ENCODE data around the gene PLCH1. TPM values are rescaled to one million over a fixed set of nuclear protein-coding genes. Genes with fewer than 3 reads are reported as not detected.

Gene PLCH1
- total RNA-seq, 2 experiments from 2014 or later, result 0.06 TPM; not detected in 1

DNA sequence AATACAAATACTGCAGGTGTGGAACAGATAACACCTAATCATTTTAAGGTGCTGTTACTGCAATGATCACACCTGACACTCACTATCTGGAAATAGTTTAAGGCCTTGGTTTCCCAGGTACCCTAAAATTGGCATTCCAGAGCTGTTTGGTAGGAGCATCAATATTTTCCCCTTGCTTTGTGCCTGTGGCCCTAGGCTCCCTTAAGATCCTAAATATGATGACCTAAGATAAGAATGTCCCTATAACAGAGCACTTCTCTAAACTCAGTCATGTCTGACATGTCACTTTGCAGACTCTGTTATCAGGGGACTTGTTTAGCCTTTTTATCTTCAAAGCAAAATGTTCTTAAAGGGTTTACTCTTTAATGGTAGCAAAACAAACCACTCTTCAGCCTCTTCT is 335.5 kb downstream of the PLCH1 start:
- TF ChIP-seq EZH2phosphoT487 (IDR thresholded peaks at IDR 0.05; ENCODE audit: borderline replicate concordance, low read depth, low read length), result no peak
- TF ChIP-seq, protein P1, sequence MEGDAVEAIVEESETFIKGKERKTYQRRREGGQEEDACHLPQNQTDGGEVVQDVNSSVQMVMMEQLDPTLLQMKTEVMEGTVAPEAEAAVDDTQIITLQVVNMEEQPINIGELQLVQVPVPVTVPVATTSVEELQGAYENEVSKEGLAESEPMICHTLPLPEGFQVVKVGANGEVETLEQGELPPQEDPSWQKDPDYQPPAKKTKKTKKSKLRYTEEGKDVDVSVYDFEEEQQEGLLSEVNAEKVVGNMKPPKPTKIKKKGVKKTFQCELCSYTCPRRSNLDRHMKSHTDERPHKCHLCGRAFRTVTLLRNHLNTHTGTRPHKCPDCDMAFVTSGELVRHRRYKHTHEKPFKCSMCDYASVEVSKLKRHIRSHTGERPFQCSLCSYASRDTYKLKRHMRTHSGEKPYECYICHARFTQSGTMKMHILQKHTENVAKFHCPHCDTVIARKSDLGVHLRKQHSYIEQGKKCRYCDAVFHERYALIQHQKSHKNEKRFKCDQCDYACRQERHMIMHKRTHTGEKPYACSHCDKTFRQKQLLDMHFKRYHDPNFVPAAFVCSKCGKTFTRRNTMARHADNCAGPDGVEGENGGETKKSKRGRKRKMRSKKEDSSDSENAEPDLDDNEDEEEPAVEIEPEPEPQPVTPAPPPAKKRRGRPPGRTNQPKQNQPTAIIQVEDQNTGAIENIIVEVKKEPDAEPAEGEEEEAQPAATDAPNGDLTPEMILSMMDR (conservative IDR thresholded peaks at IDR 0.05; ENCODE audit: low read length), result no peak
- ChIA-PET CTCF (ENCODE audit: unreplicated experiment) (no interaction called here), POLR2A (interaction anchor here (0.6 kb wide), 1 partner anchor 484 kb away, joined by 3 read pairs; no protein-coding TSS in a partner anchor)
- H3K9me2 ChIP-seq (ENCODE audit: insufficient read depth, low read length), result no peaks in the 10 kb centered on the region
- no peaks in the 10 kb centered on the region for H3K9me3 ChIP-seq (ENCODE audit: low read length)
- DNase-seq (ENCODE audit: low spot score), result no peak
- intact Hi-C loops (cut with micrococcal nuclease; ENCODE audit: unreplicated experiment), result no loop called here
- no peak overlapping the region for H3K4me3 ChIP-seq (ENCODE audit: low read depth, low read length, poor library complexity, severe bottlenecking)
- H3K36me3 ChIP-seq (ENCODE audit: insufficient read depth, low read length), result no peaks in the 10 kb centered on the region
- H3K4me1 ChIP-seq (ENCODE audit: insufficient read depth, low read length, poor library complexity, severe bottlenecking), result no peaks in the 10 kb centered on the region
- no TSS peak for BruUV-seq (replicated peaks)
- H4K20me1 ChIP-seq (ENCODE audit: insufficient read depth, low read length), result no peaks in the 10 kb centered on the region
- H3K4me2 ChIP-seq (ENCODE audit: low read length), result no peak overlapping the region
- no peak overlapping the region for H3K27ac ChIP-seq (ENCODE audit: low read depth, low read length, poor library complexity, severe bottlenecking)
- H3K79me2 ChIP-seq (ENCODE audit: insufficient read depth, low read depth, low read length), result no peaks in the 10 kb centered on the region
- H2AFZ ChIP-seq (ENCODE audit: low read length), result no peak overlapping the region

DNA sequence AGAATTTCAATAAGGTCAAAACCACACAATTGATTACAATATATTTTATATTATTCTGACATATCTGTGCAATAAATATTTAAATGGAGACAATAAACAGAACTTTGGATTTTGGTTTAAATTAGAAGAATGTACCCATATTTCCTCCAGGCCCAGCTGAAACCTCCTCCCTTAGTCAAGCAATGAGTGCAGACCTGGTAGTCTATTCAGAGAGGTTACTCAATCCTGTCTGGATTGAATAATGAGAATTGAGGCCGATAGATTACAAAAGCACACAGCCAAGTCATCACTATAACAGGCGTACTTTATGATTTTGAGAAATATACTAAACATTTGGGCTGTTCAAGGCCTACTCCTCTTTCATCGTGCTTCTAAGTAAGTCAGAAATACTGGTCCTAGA is 336.9 kb downstream of the PLCH1 start:
- POLR2A ChIA-PET, result interaction anchor here (0.5 kb wide), 1 partner anchor 9 kb away, joined by 4 read pairs; no protein-coding TSS in a partner anchor
- H3K4me2 ChIP-seq (ENCODE audit: low read length), result no peak overlapping the region
- no TSS peak for BruUV-seq (replicated peaks)

DNA sequence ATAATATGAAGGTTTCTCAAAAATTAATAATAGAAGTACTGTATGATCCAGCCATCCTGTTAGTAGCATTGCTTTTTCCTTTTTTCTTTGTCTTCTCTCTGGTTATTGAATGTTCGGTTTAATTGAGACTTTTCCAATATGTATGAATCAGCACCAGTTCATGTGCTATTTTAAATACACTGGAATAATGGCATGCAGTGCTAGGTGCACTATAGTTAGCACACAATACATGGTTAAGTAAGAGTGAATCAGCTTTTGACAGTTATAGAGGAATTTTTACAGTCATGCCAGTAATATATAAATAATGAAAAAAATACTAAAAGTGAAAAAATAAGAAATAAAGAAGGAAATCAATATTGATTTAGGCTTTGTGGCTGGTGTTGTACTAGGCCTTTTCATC is 337.5 kb downstream of the PLCH1 start:
- Histone ChIP-seq H3K79me2 (ENCODE audit: insufficient read depth, low read depth, low read length) (no peaks in the 10 kb centered on the region), H3K9me2 (ENCODE audit: insufficient read depth, low read length) (no peaks in the 10 kb centered on the region), H3K9me3 (ENCODE audit: low read length) (no peaks in the 10 kb centered on the region), H4K20me1 (ENCODE audit: insufficient read depth, low read length) (no peaks in the 10 kb centered on the region), H3K36me3 (ENCODE audit: insufficient read depth, low read length) (no peaks in the 10 kb centered on the region), H3K4me2 (ENCODE audit: low read length) (no peak overlapping the region), H2AFZ (ENCODE audit: low read length) (no peak overlapping the region), H3K4me1 (ENCODE audit: insufficient read depth, low read length, poor library complexity, severe bottlenecking) (no peaks in the 10 kb centered on the region), H3K27ac (ENCODE audit: low read depth, low read length, poor library complexity, severe bottlenecking) (no peak overlapping the region), H3K4me3 (ENCODE audit: low read depth, low read length, poor library complexity, severe bottlenecking) (no peak overlapping the region)
- ChIA-PET CTCF (ENCODE audit: unreplicated experiment) (no interaction called here), POLR2A (no interaction called here)
- no TSS peak for BruUV-seq (replicated peaks)
- TF ChIP-seq, protein P1 (conservative IDR thresholded peaks at IDR 0.05; ENCODE audit: low read length), result no peak
- no peak for TF ChIP-seq EZH2phosphoT487 (IDR thresholded peaks at IDR 0.05; ENCODE audit: borderline replicate concordance, low read depth, low read length)
- intact Hi-C loops (cut with micrococcal nuclease; ENCODE audit: unreplicated experiment), result no loop called here
- no peak for DNase-seq (ENCODE audit: low spot score)

More for the DNA sequence above, 336.9 kb downstream of the PLCH1 start:
- H3K4me3 ChIP-seq (ENCODE audit: low read depth, low read length, poor library complexity, severe bottlenecking), result no peak overlapping the region
- no peaks in the 10 kb centered on the region for H3K9me3 ChIP-seq (ENCODE audit: low read length)
- no peaks in the 10 kb centered on the region for H3K79me2 ChIP-seq (ENCODE audit: insufficient read depth, low read depth, low read length)
- no peak for TF ChIP-seq EZH2phosphoT487 (IDR thresholded peaks at IDR 0.05; ENCODE audit: borderline replicate concordance, low read depth, low read length)
- TF ChIP-seq, protein P1 (conservative IDR thresholded peaks at IDR 0.05; ENCODE audit: low read length), result no peak
- no peak overlapping the region for H3K27ac ChIP-seq (ENCODE audit: low read depth, low read length, poor library complexity, severe bottlenecking)
- CTCF ChIA-PET (ENCODE audit: unreplicated experiment), result no interaction called here
- H3K4me1 ChIP-seq (ENCODE audit: insufficient read depth, low read length, poor library complexity, severe bottlenecking), result no peaks in the 10 kb centered on the region
- no peaks in the 10 kb centered on the region for H3K9me2 ChIP-seq (ENCODE audit: insufficient read depth, low read length)
- no peaks in the 10 kb centered on the region for H3K36me3 ChIP-seq (ENCODE audit: insufficient read depth, low read length)
- H2AFZ ChIP-seq (ENCODE audit: low read length), result no peak overlapping the region
- DNase-seq (ENCODE audit: low spot score), result no peak
- intact Hi-C loops (cut with micrococcal nuclease; ENCODE audit: unreplicated experiment), result no loop called here
- no peaks in the 10 kb centered on the region for H4K20me1 ChIP-seq (ENCODE audit: insufficient read depth, low read length)

All from OCI-LY7 (cell line).